ENCODE measurements around the gene APPBP2. TPM values are rescaled to one million over a fixed set of nuclear protein-coding genes. Genes with fewer than 3 reads are reported as not detected.

The APPBP2 gene, protein sequence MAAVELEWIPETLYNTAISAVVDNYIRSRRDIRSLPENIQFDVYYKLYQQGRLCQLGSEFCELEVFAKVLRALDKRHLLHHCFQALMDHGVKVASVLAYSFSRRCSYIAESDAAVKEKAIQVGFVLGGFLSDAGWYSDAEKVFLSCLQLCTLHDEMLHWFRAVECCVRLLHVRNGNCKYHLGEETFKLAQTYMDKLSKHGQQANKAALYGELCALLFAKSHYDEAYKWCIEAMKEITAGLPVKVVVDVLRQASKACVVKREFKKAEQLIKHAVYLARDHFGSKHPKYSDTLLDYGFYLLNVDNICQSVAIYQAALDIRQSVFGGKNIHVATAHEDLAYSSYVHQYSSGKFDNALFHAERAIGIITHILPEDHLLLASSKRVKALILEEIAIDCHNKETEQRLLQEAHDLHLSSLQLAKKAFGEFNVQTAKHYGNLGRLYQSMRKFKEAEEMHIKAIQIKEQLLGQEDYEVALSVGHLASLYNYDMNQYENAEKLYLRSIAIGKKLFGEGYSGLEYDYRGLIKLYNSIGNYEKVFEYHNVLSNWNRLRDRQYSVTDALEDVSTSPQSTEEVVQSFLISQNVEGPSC
- 8.6 TPM for total RNA-seq

DNA sequence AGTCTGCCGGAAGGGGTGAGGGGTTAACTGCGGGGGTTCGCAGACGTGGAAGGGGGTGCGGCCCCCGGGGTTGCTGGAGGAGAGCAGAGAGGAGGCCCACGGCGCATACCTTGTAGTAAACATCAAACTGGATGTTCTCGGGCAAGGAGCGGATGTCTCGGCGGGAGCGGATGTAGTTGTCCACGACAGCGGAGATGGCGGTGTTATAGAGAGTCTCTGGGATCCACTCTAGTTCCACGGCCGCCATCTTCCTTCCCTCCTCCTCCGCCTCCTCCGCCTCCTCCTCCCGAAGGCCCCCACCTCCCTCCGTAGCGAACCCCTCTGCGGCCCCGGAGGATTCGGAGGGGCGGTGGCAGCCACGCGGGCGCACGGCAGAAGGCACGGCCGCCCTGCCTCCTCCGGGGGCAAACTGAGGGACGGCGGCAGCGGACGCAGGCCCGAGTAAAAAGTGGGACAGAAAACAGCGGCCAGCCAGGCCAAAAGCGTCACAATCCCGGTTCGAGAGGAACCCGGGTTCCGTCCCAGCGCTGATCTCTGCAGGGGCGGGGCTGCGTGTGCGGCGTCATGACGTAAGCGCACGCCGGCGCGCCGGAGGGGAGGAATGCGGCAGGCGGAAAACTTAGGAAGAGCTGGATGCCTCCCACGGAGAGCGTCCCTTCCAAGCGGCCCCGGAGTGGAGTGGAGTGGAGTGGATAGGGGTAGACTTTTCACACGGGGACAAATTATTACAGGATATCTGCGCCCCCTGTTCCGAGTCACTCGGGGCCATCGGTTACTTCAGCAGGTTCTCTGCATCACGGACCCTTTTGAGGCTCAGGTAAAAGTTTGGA lies at the start of gene APPBP2:
Gene APPBP2, minus strand, starts transcription at position 558 of the 830 bp plus-strand sequence. Its CDS starts 311 bp downstream, at position 247.
- H3K36me3 ChIP-seq, result no peaks in the 10 kb centered on the region
- H3K27me3 ChIP-seq, result no peaks in the 10 kb centered on the region
- intact Hi-C loops (cut with DNase I), result loop anchor here (1.0 to 10.0 kb wide), 7 partner anchors 46 to 889 kb away; partner anchors contain the start of genes BCAS3, PPM1D and USP32
- DNase-seq (ENCODE audit: low spot score in 2 of 2), result peak; percentile 27 to 90
- peak within 1 kb of the TSS; percentile 96 to 97 for H3K4me3 ChIP-seq
- TF ChIP-seq, protein P1, sequence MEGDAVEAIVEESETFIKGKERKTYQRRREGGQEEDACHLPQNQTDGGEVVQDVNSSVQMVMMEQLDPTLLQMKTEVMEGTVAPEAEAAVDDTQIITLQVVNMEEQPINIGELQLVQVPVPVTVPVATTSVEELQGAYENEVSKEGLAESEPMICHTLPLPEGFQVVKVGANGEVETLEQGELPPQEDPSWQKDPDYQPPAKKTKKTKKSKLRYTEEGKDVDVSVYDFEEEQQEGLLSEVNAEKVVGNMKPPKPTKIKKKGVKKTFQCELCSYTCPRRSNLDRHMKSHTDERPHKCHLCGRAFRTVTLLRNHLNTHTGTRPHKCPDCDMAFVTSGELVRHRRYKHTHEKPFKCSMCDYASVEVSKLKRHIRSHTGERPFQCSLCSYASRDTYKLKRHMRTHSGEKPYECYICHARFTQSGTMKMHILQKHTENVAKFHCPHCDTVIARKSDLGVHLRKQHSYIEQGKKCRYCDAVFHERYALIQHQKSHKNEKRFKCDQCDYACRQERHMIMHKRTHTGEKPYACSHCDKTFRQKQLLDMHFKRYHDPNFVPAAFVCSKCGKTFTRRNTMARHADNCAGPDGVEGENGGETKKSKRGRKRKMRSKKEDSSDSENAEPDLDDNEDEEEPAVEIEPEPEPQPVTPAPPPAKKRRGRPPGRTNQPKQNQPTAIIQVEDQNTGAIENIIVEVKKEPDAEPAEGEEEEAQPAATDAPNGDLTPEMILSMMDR (IDR thresholded peaks at IDR 0.05), result no peak
- H3K4me1 ChIP-seq, result peaks cover 3 to 33% of the 10 kb centered on the region in 2 donors
- peak within 1 kb of the TSS; percentile 96 to 100 for H3K27ac ChIP-seq
- H3K9me3 ChIP-seq, result no peaks in the 10 kb centered on the region

DNA sequence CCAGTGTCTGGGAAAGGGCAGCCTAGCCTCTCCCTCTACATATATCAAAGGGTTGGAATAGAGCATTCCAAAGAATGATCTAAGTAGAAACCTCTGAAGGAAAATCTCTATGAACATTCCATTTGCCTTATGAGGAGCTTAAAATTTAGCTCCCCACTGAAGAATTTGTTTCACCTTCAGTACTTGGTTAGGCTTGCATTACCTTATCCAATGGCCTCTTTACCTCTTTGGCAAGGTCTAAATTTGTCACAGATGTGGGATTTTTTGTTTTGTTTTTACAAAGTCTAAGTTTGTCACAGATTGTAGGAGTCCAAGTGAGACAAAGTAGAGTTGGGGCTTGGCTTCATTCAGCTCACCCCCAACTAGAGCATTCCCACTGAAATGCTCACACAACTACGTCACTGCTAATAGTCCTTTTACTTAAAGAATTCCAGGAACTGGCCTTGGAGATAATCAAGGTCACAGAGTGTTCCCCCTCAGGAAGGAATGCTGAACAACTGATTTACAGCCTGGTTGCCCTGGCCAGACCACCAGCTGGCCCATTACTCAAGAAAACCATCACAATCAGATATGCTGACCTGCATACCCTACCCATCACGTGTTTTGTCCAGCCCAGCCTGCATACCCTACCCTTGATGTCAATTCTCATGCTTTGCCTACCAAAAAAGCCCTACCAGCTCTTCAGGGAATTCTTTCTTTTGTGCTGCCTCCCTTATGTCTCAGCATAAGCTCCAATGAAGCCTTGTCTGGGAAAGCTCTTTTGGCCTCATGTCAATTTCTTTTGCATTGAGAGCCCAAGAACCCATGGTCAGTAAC lies 47.4 kb upstream of the APPBP2 start:
- Histone ChIP-seq H3K27me3 (no peaks in the 10 kb centered on the region), H3K36me3 (no peaks in the 10 kb centered on the region), H3K4me1 (peaks cover 0 to 12% of the 10 kb centered on the region in 2 donors), H3K27ac (peak overlapping the region in 1 of 2 donors; percentile 31), H3K9me3 (no peaks in the 10 kb centered on the region), H3K4me3 (no peak overlapping the region)
- peak in 1 of 2 donors; percentile 39 for DNase-seq (ENCODE audit: low spot score in 2 of 2)
- intact Hi-C loops (cut with DNase I), result loop anchor here (5.0 kb wide), 1 partner anchor 46 kb away; the partner anchor contains the start of gene APPBP2
- TF ChIP-seq, protein P1 (IDR thresholded peaks at IDR 0.05), result no peak

DNA sequence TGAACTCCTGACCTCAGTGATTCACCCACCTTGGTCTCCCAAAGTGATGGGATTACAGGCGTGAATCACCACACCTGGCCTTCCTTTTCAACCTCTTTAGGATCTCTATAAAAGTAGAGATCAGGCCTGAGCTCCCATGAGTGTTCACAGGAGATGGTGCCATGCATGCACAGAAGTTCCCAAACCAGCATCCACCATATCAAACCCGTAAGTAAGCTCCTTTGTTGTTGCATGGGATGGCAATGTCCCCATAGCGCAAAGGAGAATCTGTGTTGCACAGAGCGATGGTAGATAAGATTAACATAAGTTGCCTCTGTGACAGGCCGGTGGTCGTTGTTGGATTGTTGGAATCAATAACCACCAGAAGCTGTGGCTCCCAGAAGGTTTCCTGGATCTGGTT lies 39.2 kb upstream of the APPBP2 start:
- TF ChIP-seq, protein P1 (IDR thresholded peaks at IDR 0.05), result no peak
- no peak for DNase-seq (ENCODE audit: low spot score in 2 of 2)
- no peak overlapping the region for H3K4me3 ChIP-seq
- no peaks in the 10 kb centered on the region for H3K36me3 ChIP-seq
- no peaks in the 10 kb centered on the region for H3K9me3 ChIP-seq
- peaks cover 0 to 5% of the 10 kb centered on the region in 2 donors for H3K4me1 ChIP-seq
- intact Hi-C loops (cut with DNase I), result loop anchor here (10.0 kb wide), 1 partner anchor 460 kb away; no protein-coding TSS in a partner anchor
- no peak overlapping the region for H3K27ac ChIP-seq
- no peaks in the 10 kb centered on the region for H3K27me3 ChIP-seq

DNA sequence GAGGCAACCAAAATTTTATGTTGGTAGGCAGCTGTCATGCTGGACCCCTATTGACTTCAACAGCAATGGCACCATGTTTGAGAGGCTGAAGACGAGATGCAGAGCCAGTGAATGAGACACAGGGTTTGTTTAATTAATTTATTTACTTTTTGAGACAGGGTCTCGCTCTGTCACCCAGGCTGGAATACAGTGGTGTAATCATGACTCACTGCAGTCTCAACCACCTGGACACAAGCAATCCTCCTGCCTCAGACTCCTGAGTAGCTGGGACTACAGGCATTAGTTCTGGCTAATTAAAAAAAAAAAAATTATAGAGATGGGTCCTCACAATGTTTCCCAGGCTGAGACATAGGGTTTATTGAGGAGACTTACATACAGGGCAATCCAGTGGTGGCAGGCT lies 37.7 kb upstream of the APPBP2 start:
- no peak overlapping the region for H3K27ac ChIP-seq
- H3K4me1 ChIP-seq, result no peaks in the 10 kb centered on the region
- H3K27me3 ChIP-seq, result no peaks in the 10 kb centered on the region
- TF ChIP-seq, protein P1 (IDR thresholded peaks at IDR 0.05), result no peak
- intact Hi-C loops (cut with DNase I), result loop anchor here (10.0 kb wide), 1 partner anchor 459 kb away; no protein-coding TSS in a partner anchor
- no peak for DNase-seq (ENCODE audit: low spot score in 2 of 2)
- no peaks in the 10 kb centered on the region for H3K9me3 ChIP-seq
- H3K4me3 ChIP-seq, result no peak overlapping the region
- no peaks in the 10 kb centered on the region for H3K36me3 ChIP-seq
